GM23338 (cell line): ENCODE measurements around the gene PPFIBP1. TPM values are rescaled to one million over a fixed set of nuclear protein-coding genes. Genes with fewer than 3 reads are reported as not detected.

Experiments
- ATAC-seq: fragments of 200-7000 bp; cut with Tn5 transposase; 3 replicates; pipeline ENCODE4 v1.9.1; 2020
- DNase-seq: peaks from one replicate; pipeline ENCODE4 v3.0.0-alpha.2; 2015; ENCODE audit warnings: low spot score
- H2AFZ ChIP-seq: fragments of 200-600 bp; sonication (generic); 2 replicates; pipeline ENCODE4 v1.8.0; 2016; ENCODE audit warnings: antibody characterized with exemption, mild to moderate bottlenecking, moderate library complexity
- H3F3A ChIP-seq: fragments of 200-600 bp; sonication (generic); replicated peaks from 2 replicates; pipeline ENCODE4 v1.8.0; 2017; ENCODE audit warnings: antibody characterized with exemption, mixed run types, low read depth
- H3K27ac ChIP-seq: fragments of 200-600 bp; sonication (generic); 2 replicates; pipeline ENCODE4 v1.6.1; 2016; ENCODE audit warnings: low read depth
- H3K27me3 ChIP-seq: fragments of 200-600 bp; sonication (generic); 2 replicates; pipeline ENCODE4 v1.8.0; 2016; ENCODE audit warnings: mild to moderate bottlenecking, mixed run types, moderate library complexity; ENCODE audit not compliant: insufficient read depth
- H3K36me3 ChIP-seq: fragments of 200-600 bp; sonication (generic); 2 replicates; pipeline ENCODE4 v1.8.0; 2016; ENCODE audit warnings: mild to moderate bottlenecking; ENCODE audit not compliant: insufficient read depth
- H3K4me1 ChIP-seq: fragments of 200-600 bp; sonication (generic); 2 replicates; pipeline ENCODE4 v1.8.0; 2016; ENCODE audit warnings: mild to moderate bottlenecking, moderate library complexity; ENCODE audit not compliant: insufficient read depth
- H3K4me2 ChIP-seq: fragments of 200-600 bp; sonication (generic); 2 replicates; pipeline ENCODE4 v1.7.1; 2017; ENCODE audit warnings: mixed run types
- H3K4me3 ChIP-seq: fragments of 200-600 bp; sonication (generic); 2 replicates; pipeline ENCODE4 v1.6.1; 2016; ENCODE audit warnings: mixed run types
- H3K79me2 ChIP-seq: fragments of 200-600 bp; sonication (generic); replicated peaks from 2 replicates; pipeline ENCODE4 v1.8.0; 2017; ENCODE audit warnings: mild to moderate bottlenecking; ENCODE audit not compliant: insufficient read depth
- H3K9me2 ChIP-seq: fragments of 200-600 bp; sonication (generic); 2 replicates; pipeline ENCODE4 v1.8.0; 2017; ENCODE audit not compliant: insufficient read depth
- H4K20me1 ChIP-seq: fragments of 200-600 bp; sonication (generic); replicated peaks from 2 replicates; pipeline ENCODE4 v1.8.0; 2017; ENCODE audit warnings: mild to moderate bottlenecking; ENCODE audit not compliant: insufficient read depth
- H3K27ac Mint-ChIP-seq: 2 replicates; pipeline ENCODE4 v1.8.0; 2020; ENCODE audit warnings: inconsistent platforms, mild to moderate bottlenecking, moderate library complexity, mixed read lengths
- H3K27me3 Mint-ChIP-seq: 3 replicates; pipeline ENCODE4 v1.8.0; 2022; ENCODE audit warnings: low read depth, mild to moderate bottlenecking, moderate library complexity, mixed read lengths, inconsistent platforms; ENCODE audit not compliant: insufficient read depth, poor library complexity
- H3K36me3 Mint-ChIP-seq: 3 replicates; pipeline ENCODE4 v1.8.0; 2021; ENCODE audit warnings: low read depth, mild to moderate bottlenecking, inconsistent platforms, moderate library complexity, mixed read lengths
- H3K4me1 Mint-ChIP-seq: 3 replicates; pipeline ENCODE4 v1.8.0; 2020; ENCODE audit warnings: mild to moderate bottlenecking, inconsistent platforms, mixed read lengths
- H3K4me3 Mint-ChIP-seq: 3 replicates; pipeline ENCODE4 v1.8.0; 2021; ENCODE audit warnings: moderate library complexity, mild to moderate bottlenecking, inconsistent platforms, mixed read lengths
- H3K9me3 Mint-ChIP-seq: 3 replicates; pipeline ENCODE4 v1.8.0; 2020; ENCODE audit warnings: moderate library complexity, mild to moderate bottlenecking, inconsistent platforms, mixed read lengths
- CREB1 ChIP-seq: fragments of 250-450 bp; sonication (Bioruptor Pico); IDR thresholded peaks from 2 replicates; pipeline ENCODE4 v1.5.0; 2020; ENCODE audit warnings: low read depth, mild to moderate bottlenecking, moderate library complexity
- CTCF ChIP-seq, 2 experiments: fragments of 200-600 bp in 1 of 2; sonication (generic) in 1 of 2; conservative IDR thresholded peaks; 2 replicates each; pipeline versions ENCODE4 v1.5.1 to v1.6.1; 2016 to 2017; ENCODE audit warnings: antibody characterized with exemption in 2 of 2, low read depth in 2 of 2, mild to moderate bottlenecking in 2 of 2, moderate library complexity in 1 of 2
- ETS1 ChIP-seq: IDR thresholded peaks from 2 replicates; pipeline ENCODE4 v1.6.1; 2016; ENCODE audit warnings: antibody characterized with exemption
- EZH2phosphoT487 ChIP-seq: fragments of 200-600 bp; sonication (generic); IDR thresholded peaks from one replicate; pipeline ENCODE4 v1.8.1; 2018; ENCODE audit warnings: antibody characterized with exemption; ENCODE audit not compliant: unreplicated experiment
- NANOG ChIP-seq: IDR thresholded peaks from 2 replicates; pipeline ENCODE4 v1.6.1; 2016; ENCODE audit warnings: antibody characterized with exemption, borderline replicate concordance
- POLR2AphosphoS5 ChIP-seq: IDR thresholded peaks from 2 replicates; pipeline ENCODE4 v1.6.1; 2016; ENCODE audit warnings: antibody characterized with exemption, low read depth
- STAT1 ChIP-seq: IDR thresholded peaks from one replicate; pipeline ENCODE4 v1.6.1; 2016; ENCODE audit warnings: antibody characterized with exemption; ENCODE audit not compliant: unreplicated experiment
- ZNF114 ChIP-seq: fragments of 250-450 bp; sonication (Bioruptor Pico); IDR thresholded peaks from 2 replicates; pipeline ENCODE4 v1.5.0; 2020; ENCODE audit warnings: mild to moderate bottlenecking, moderate library complexity
- ZNF331 ChIP-seq: fragments of 250-450 bp; sonication (Bioruptor Pico); IDR thresholded peaks from 2 replicates; pipeline ENCODE4 v1.5.0; 2020; ENCODE audit warnings: low read depth, mild to moderate bottlenecking, moderate library complexity
- ZNF462 ChIP-seq: fragments of 250-450 bp; sonication (Bioruptor Pico); IDR thresholded peaks from 2 replicates; pipeline ENCODE4 v1.5.0; 2020; ENCODE audit warnings: mild to moderate bottlenecking, moderate library complexity
- polyA plus RNA-seq: library from polyadenylated mRNA; unstranded; fragments of >200 nt; fragmentation: Nextera tagmentation; extraction: Ambion mirVana; gene quantifications from 2 replicates; pipeline ENCODE4 v1.2.1, GENCODE V29; 2016
- total RNA-seq: library from RNA; depleted of rRNA; stranded (reverse); fragments of >200 nt; shearing (Covaris generic); gene quantifications from 2 replicates; pipeline ENCODE4 v1.2.3, GENCODE V29; 2014

The PPFIBP1 gene
- total and polyA plus RNA-seq, 2 experiments from 2014 or later, result 33.2 to 41.9 TPM

- TF ChIP-seq CTCF (conservative IDR thresholded peaks at IDR 0.05; ENCODE audit: low read depth in 2 of 2), result no peak
These were observed 1.1 kb downstream of the PPFIBP1 start (continued) for GRCh38 chr12:27524839-27525753.

- H2AFZ ChIP-seq, result no peak overlapping the region
- Mint-ChIP-seq H3K36me3 (no peaks in the 10 kb centered on the region), H3K27me3 (peaks cover 5% of the 10 kb centered on the region), H3K4me1 (peaks cover 34% of the 10 kb centered on the region), H3K27ac (no peak overlapping the region), H3K4me3 (no peak overlapping the region), H3K9me3 (no peaks in the 10 kb centered on the region)
- H3K4me2 ChIP-seq, result no peak overlapping the region
- H3K4me3 ChIP-seq, result no peak overlapping the region
- H4K20me1 ChIP-seq, result peaks cover 4% of the 10 kb centered on the region
- H3K27me3 ChIP-seq, result peaks cover 12% of the 10 kb centered on the region
- H3K9me2 ChIP-seq, result no peaks in the 10 kb centered on the region
- ATAC-seq (no peak), DNase-seq (no peak)
- no peak overlapping the region for H3K27ac ChIP-seq
- H3K4me1 ChIP-seq, result peaks cover 25% of the 10 kb centered on the region
- no peaks in the 10 kb centered on the region for H3K36me3 ChIP-seq
- no peaks in the 10 kb centered on the region for H3F3A ChIP-seq
- H3K79me2 ChIP-seq, result peaks cover 70% of the 10 kb centered on the region
- no peak for TF ChIP-seq ETS1
- no peak for TF ChIP-seq ZNF331 (CRISPR knock-in tag)
- no peak for TF ChIP-seq EZH2phosphoT487
- no peak for TF ChIP-seq ZNF114 (CRISPR knock-in tag)
- TF ChIP-seq CTCF (conservative IDR thresholded peaks at IDR 0.05; ENCODE audit: low read depth in 2 of 2), result no peak
- TF ChIP-seq POLR2AphosphoS5, result no peak
- TF ChIP-seq ZNF462 (CRISPR knock-in tag), result no peak
- no peak for TF ChIP-seq STAT1
- no peak for TF ChIP-seq NANOG
- no peak for TF ChIP-seq CREB1 (CRISPR knock-in tag)
These were observed 3.5 kb downstream of the PPFIBP1 start for GRCh38 chr12:27527512-27527911.
